A549 (cell line): ENCODE measurements around the gene FUT7. TPM values are rescaled to one million over a fixed set of nuclear protein-coding genes. Genes with fewer than 3 reads are reported as not detected.

ENCODE experiments used
- ATAC-seq, 2 experiments: fragments of 200-7000 bp in 1 of 2; fragments of >200 bp in 1 of 2; cut with Nextera tagmentation in 1 of 2; cut with Tn5 transposase in 1 of 2; 3 replicates each; pipeline versions ENCODE4 v1.8.0 to v1.9.1; 2018 to 2020; ENCODE audit warnings: mild to moderate bottlenecking in 1 of 2, moderate library complexity in 1 of 2
- CTCF ChIA-PET: fragments of 300-600 bp; sonication (Branson Sonifier 250); formaldehyde crosslinking; extraction: SDS; loops from one replicate; lab custom pipeline; 2021; ENCODE audit warnings: antibody characterized with exemption, inconsistent platforms; lab: Yijun Ruan, JAX
- POLR2A ChIA-PET: fragments of 350-600 bp; formaldehyde crosslinking; extraction: SDS; loops from one replicate; lab custom pipeline; 2021; ENCODE audit warnings: antibody characterized with exemption, inconsistent platforms; lab: Yijun Ruan, JAX
- DNase-seq, 2 experiments: peaks; one replicate each; pipeline versions ENCODE4 v3.0.0 to v3.0.0-alpha.2; 2011 to 2016; ENCODE audit warnings: low read depth in 1 of 2, low spot score in 1 of 2
- FAIRE-seq: peaks from 2 replicates; lab custom pipeline; 2011; peaks lifted over from hg19 to GRCh38; lab: Jason Lieb, UNC
- H3K27ac ChIP-seq, 2 experiments: fragments of >200 bp; sonication (Bioruptor Twin); formaldehyde crosslinking; 3 replicates each; pipeline ENCODE4 v1.5.1; 2016 to 2017
- H3K4me1 ChIP-seq: fragments of >200 bp; sonication (Bioruptor Twin); formaldehyde crosslinking; 3 replicates; pipeline ENCODE4 v1.6.1; 2016
- H3K4me2 ChIP-seq: fragments of >200 bp; sonication (Bioruptor Twin); formaldehyde crosslinking; 3 replicates; pipeline ENCODE4 v1.6.1; 2016
- H3K4me3 ChIP-seq: fragments of >200 bp; sonication (Bioruptor Twin); formaldehyde crosslinking; 3 replicates; pipeline ENCODE4 v1.5.1; 2016
- H3K9me3 ChIP-seq: fragments of >200 bp; sonication (Bioruptor Twin); formaldehyde crosslinking; 3 replicates; pipeline ENCODE4 v1.6.1; 2016
- BCL3 ChIP-seq: fragments of >200 bp; sonication (Bioruptor Twin); formaldehyde crosslinking; IDR thresholded peaks from 3 replicates; pipeline ENCODE4 v1.6.1; 2016
- CEBPB ChIP-seq, 2 experiments: fragments of >200 bp in 1 of 2; sonication (Bioruptor Twin) in 1 of 2; formaldehyde crosslinking in 1 of 2; IDR thresholded peaks; 2 replicates each; pipeline ENCODE4 v1.6.1; 2012 to 2016
- CTCF ChIP-seq: fragments of >200 bp; sonication (Bioruptor Twin); formaldehyde crosslinking; IDR thresholded peaks from 3 replicates; pipeline ENCODE4 v1.5.1; 2016
- EHF ChIP-seq: fragments of 250-450 bp; sonication (Bioruptor Pico); IDR thresholded peaks from 2 replicates; pipeline ENCODE4 v1.5.0; 2020; ENCODE audit warnings: mild to moderate bottlenecking
- EHMT2 ChIP-seq: fragments of 200-600 bp; sonication (generic); IDR thresholded peaks from 2 replicates; pipeline ENCODE4 v1.6.1; 2016; ENCODE audit warnings: antibody characterized with exemption, low read depth, mild to moderate bottlenecking, moderate library complexity
- ESRRA ChIP-seq: fragments of 150-350 bp; IDR thresholded peaks from 2 replicates; pipeline ENCODE4 v1.6.1; 2014; ENCODE audit warnings: mild to moderate bottlenecking, low read length, borderline replicate concordance
- FOSL2 ChIP-seq, 2 experiments: fragments of 450-650 bp in 1 of 2; fragments of >200 bp in 1 of 2; sonication (Bioruptor Twin) in 1 of 2; formaldehyde crosslinking; IDR thresholded peaks; 2 replicates each; pipeline versions ENCODE4 v1.5.0 to v1.6.1; 2016 to 2020; ENCODE audit warnings: mild to moderate bottlenecking in 1 of 2, moderate library complexity in 1 of 2
- HES2 ChIP-seq: fragments of >200 bp; sonication (Bioruptor Twin); formaldehyde crosslinking; IDR thresholded peaks from 2 replicates; pipeline ENCODE4 v1.6.1; 2016
- HMGXB4 ChIP-seq: fragments of 250-450 bp; sonication (Bioruptor Pico); IDR thresholded peaks from 2 replicates; pipeline ENCODE4 v1.5.0; 2021; ENCODE audit warnings: mild to moderate bottlenecking, moderate library complexity, borderline replicate concordance
- HOXA7 ChIP-seq: fragments of 250-450 bp; sonication (Bioruptor Pico); IDR thresholded peaks from 2 replicates; pipeline ENCODE4 v1.5.0; 2020; ENCODE audit warnings: mild to moderate bottlenecking, moderate library complexity
- HOXB13 ChIP-seq: fragments of 250-450 bp; sonication (Bioruptor Pico); IDR thresholded peaks from 2 replicates; pipeline ENCODE4 v1.5.0; 2020; ENCODE audit warnings: low read depth, mild to moderate bottlenecking, moderate library complexity
- MYC ChIP-seq: IDR thresholded peaks from 2 replicates; pipeline ENCODE4 v1.6.1; 2012; ENCODE audit warnings: mild to moderate bottlenecking, inconsistent platforms, low read length, improper control_type of control experiment, borderline replicate concordance
- NFE2L2 ChIP-seq: fragments of 150-350 bp; conservative IDR thresholded peaks from 2 replicates; pipeline ENCODE4 v1.6.1; 2014; ENCODE audit warnings: low read length
- NPAS2 ChIP-seq: fragments of 250-450 bp; sonication (Bioruptor Pico); IDR thresholded peaks from 2 replicates; pipeline ENCODE4 v1.8.0; 2022; ENCODE audit warnings: mild to moderate bottlenecking, moderate library complexity, borderline replicate concordance
- PBX3 ChIP-seq: IDR thresholded peaks from 2 replicates; pipeline ENCODE4 v1.6.1; 2012
- PHF8 ChIP-seq: fragments of 200-600 bp; sonication (generic); IDR thresholded peaks from 2 replicates; pipeline ENCODE4 v1.6.1; 2016; ENCODE audit warnings: low read depth, mild to moderate bottlenecking, antibody characterized with exemption, moderate library complexity, borderline replicate concordance
- RAD21 ChIP-seq, 2 experiments: fragments of >200 bp in 1 of 2; sonication (Bioruptor Twin) in 1 of 2; formaldehyde crosslinking in 1 of 2; IDR thresholded peaks in 1 of 2; conservative IDR thresholded peaks in 1 of 2; 2 replicates in 1 of 2; 3 replicates in 1 of 2; pipeline ENCODE4 v1.6.1; 2012 to 2018; ENCODE audit warnings: inconsistent platforms in 1 of 2
- RCOR1 ChIP-seq: fragments of 150-350 bp; IDR thresholded peaks from 2 replicates; pipeline ENCODE4 v1.6.1; 2014; ENCODE audit warnings: antibody characterized with exemption, low read length, low read depth
- RFX5 ChIP-seq: fragments of 450-650 bp; IDR thresholded peaks from 2 replicates; pipeline ENCODE4 v1.7.1; 2014; ENCODE audit warnings: antibody characterized with exemption, mild to moderate bottlenecking, moderate library complexity
- TP53 ChIP-seq: fragments of 250-450 bp; sonication (Bioruptor Pico); IDR thresholded peaks from 2 replicates; pipeline ENCODE4 v1.5.0; 2021; ENCODE audit warnings: mild to moderate bottlenecking, moderate library complexity
- ZFP36 ChIP-seq: fragments of 450-650 bp; IDR thresholded peaks from 2 replicates; pipeline ENCODE4 v1.6.1; 2014; ENCODE audit warnings: borderline replicate concordance; ENCODE audit not compliant: partially characterized antibody
- ZNF302 ChIP-seq: fragments of 250-450 bp; sonication (Bioruptor Pico); IDR thresholded peaks from 2 replicates; pipeline ENCODE4 v1.9.0; 2021; ENCODE audit warnings: inconsistent platforms, mild to moderate bottlenecking, moderate library complexity
- WGBS: methylation state at CpG from one replicate; pipeline ENCODE4 v1.1.6; 2017; ENCODE audit errors: missing lambda C conversion rate; 5-methylcytosine and 5-hydroxymethylcytosine counted together
- polyA plus RNA-seq, 4 experiments: library from polyadenylated mRNA; depleted of rRNA in 3 of 4; stranded (reverse); fragments of >200 nt; fragmentation: RNase III in 1 of 4; extraction: RNeasy Plus Mini Kit Qiagen cat#74134 plus additional on column Dnase treatment in 1 of 4; gene quantifications; 2 replicates in 3 of 4; 3 replicates in 1 of 4; pipeline ENCODE4 v1.2.3, GENCODE V29; 2011 to 2017

FUT7 gene
- polyA plus RNA-seq, 2 of the 4 experiments (the other 2 are of a cell fraction), result not detected

GRCh38 chr9:137049544-137050449 is 17.9 kb upstream of the FUT7 start (continued):
- TF ChIP-seq HOXB13 (CRISPR knock-in tag), result no peak
- TF ChIP-seq, all 56 proteins: peak for 3

- Histone ChIP-seq H3K9me3 (no peaks in the 10 kb centered on the region), H3K27ac (no peak overlapping the region), H3K4me3 (no peak overlapping the region), H3K4me2 (no peak overlapping the region), H3K4me1 (peaks cover 23% of the 10 kb centered on the region)
- 85% methylated on average over 23 of the region's 72 CpGs for WGBS
- no peak for DNase-seq
- ChIA-PET POLR2A (interaction anchor here (0.6 to 1.3 kb wide), 3 partner anchors 11 to 38 kb away, joined by 3 to 5 read pairs (median 5); partner anchors contain the start of gene MAN1B1), CTCF (interaction anchor here (0.7 to 15.7 kb wide), 24 partner anchors 9 to 234 kb away, joined by 3 to 656 read pairs (median 6); partner anchors contain the start of genes DPP7, FUT7, MAN1B1 and PAXX)
- FAIRE-seq, result no peak
- no peak for ATAC-seq
- TF ChIP-seq NPAS2 (CRISPR knock-in tag) (no peak), PBX3 (no peak), NFE2L2 (no peak), ESRRA (no peak)
These were observed 17.0 kb upstream of the FUT7 start for GRCh38 chr9:137048655-137049543.

GRCh38 chr9:137046088-137046787 is 14.3 kb upstream of the FUT7 start, which contains the start of gene NPDC1:
TSS of gene NPDC1 (minus strand) at chr9:137046177. CDS start at chr9:137045989, 188 bp downstream.
- POLR2A ChIA-PET, result interaction anchor here (0.8 to 1.4 kb wide), 7 partner anchors 17 to 194 kb away, joined by 3 to 7 read pairs (median 3); partner anchors contain the start of genes ABCA2, MAN1B1, SAPCD2 and TUBB4B
- FAIRE-seq (no peak), ATAC-seq (peak; percentile 68 to 76), DNase-seq (peak; percentile 83 to 94)
- 2% methylated on average over 33 of the region's 57 CpGs for WGBS
- CTCF ChIA-PET, result interaction anchor here (0.6 to 15.7 kb wide), 50 partner anchors 11 to 415 kb away, joined by 3 to 656 read pairs (median 4); partner anchors contain the start of genes AJM1, C8G, CLIC3 and FBXW5
- Histone ChIP-seq H3K4me3 (peak within 1 kb of the TSS; percentile 71), H3K4me1 (peaks cover 15% of the 10 kb centered on the region), H3K9me3 (no peaks in the 10 kb centered on the region), H3K27ac (peak within 1 kb of the TSS; percentile 77 to 92), H3K4me2 (peak within 1 kb of the TSS; percentile 98)
- TF ChIP-seq ZFP36 (no peak), NFE2L2 (no peak), EHMT2 (no peak), CTCF (peak; percentile 70), FOSL2 (IDR thresholded peaks at IDR 0.05) (no peak), FOSL2 (CRISPR knock-in tag; IDR thresholded peaks at IDR 0.05) (no peak), EHF (CRISPR knock-in tag) (no peak), HMGXB4 (CRISPR knock-in tag) (no peak), PHF8 (no peak; the same call in 1 of the 2 replicates), HOXA7 (CRISPR knock-in tag) (no peak), ZNF302 (no peak), TP53 (CRISPR knock-in tag) (no peak), MYC (no peak), HES2 (no peak), RCOR1 (no peak), RFX5 (0 out of 2 replicates have a peak, but pooled peaks have one; percentile 24), BCL3 (no peak), CEBPB (IDR thresholded peaks at IDR 0.05) (no peak), RAD21 (conservative IDR thresholded peaks at IDR 0.05 in 1 of 2, IDR thresholded peaks at IDR 0.05 in 1 of 2) (peak; percentile 71 to 77)
